WTC11 (cell line): ENCODE results near the gene TUBGCP6. TPM values are rescaled to one million over a fixed set of nuclear protein-coding genes. Genes with fewer than 3 reads are reported as not detected.

ENCODE experiments used
- ATAC-seq: fragments of 200-7000 bp; cut with Tn5 transposase; 2 replicates; pipeline ENCODE4 v1.10.0; 2021; ENCODE audit warnings: mild to moderate bottlenecking, moderate library complexity
- CTCF ChIA-PET: fragments of 300-600 bp; sonication (Branson Sonifier 250); formaldehyde crosslinking; loops from one replicate; lab custom pipeline; 2021; ENCODE audit warnings: antibody characterized with exemption; lab: Charles Lee
- POLR2A ChIA-PET: fragments of 350-600 bp; sonication (Branson Sonifier 250); formaldehyde crosslinking; loops from one replicate; lab custom pipeline; 2021; ENCODE audit warnings: antibody characterized with exemption; lab: Charles Lee
- DNase-seq: peaks from one replicate; pipeline ENCODE4 v3.0.0; 2021; ENCODE audit warnings: low spot score
- H3K27ac Mint-ChIP-seq: 2 replicates; pipeline ENCODE4 v1.8.0; 2021; ENCODE audit warnings: mixed read lengths
- H3K27me3 Mint-ChIP-seq: 2 replicates; pipeline ENCODE4 v1.8.0; 2021; ENCODE audit warnings: low read depth, mild to moderate bottlenecking, moderate library complexity, mixed read lengths
- H3K36me3 Mint-ChIP-seq: 2 replicates; pipeline ENCODE4 v1.8.0; 2021; ENCODE audit warnings: mixed read lengths
- H3K4me1 Mint-ChIP-seq: 2 replicates; pipeline ENCODE4 v1.8.0; 2022; ENCODE audit warnings: mixed read lengths
- H3K4me3 Mint-ChIP-seq: 2 replicates; pipeline ENCODE4 v1.8.0; 2021; ENCODE audit warnings: mild to moderate bottlenecking, moderate library complexity, mixed read lengths
- H3K9me3 Mint-ChIP-seq: 2 replicates; pipeline ENCODE4 v1.8.0; 2021; ENCODE audit warnings: mixed read lengths
- ARID4B ChIP-seq: sonication (generic); formaldehyde crosslinking; IDR thresholded peaks from 2 replicates; pipeline ENCODE4 v1.8.0; 2023; ENCODE audit warnings: missing genetic modification reagents, mild to moderate bottlenecking, borderline replicate concordance
- GABPB1 ChIP-seq: sonication (generic); formaldehyde crosslinking; IDR thresholded peaks from 2 replicates; pipeline ENCODE4 v1.8.1; 2023; ENCODE audit warnings: mild to moderate bottlenecking, missing genetic modification reagents
- IRF2 ChIP-seq: sonication (generic); formaldehyde crosslinking; IDR thresholded peaks from 2 replicates; pipeline ENCODE4 v1.8.0; 2022; ENCODE audit warnings: low read depth, missing genetic modification reagents, borderline replicate concordance
- JAZF1 ChIP-seq: fragments of 250-450 bp; sonication (Bioruptor Pico); IDR thresholded peaks from 2 replicates; pipeline ENCODE4 v1.9.0; 2021; ENCODE audit warnings: moderate library complexity, mild to moderate bottlenecking, inconsistent platforms
- KAT7 ChIP-seq: sonication (generic); formaldehyde crosslinking; IDR thresholded peaks from 2 replicates; pipeline ENCODE4 v1.8.1; 2023; ENCODE audit warnings: missing genetic modification reagents, mild to moderate bottlenecking, borderline replicate concordance
- NFATC4 ChIP-seq: fragments of 250-450 bp; sonication (Bioruptor Pico); IDR thresholded peaks from 2 replicates; pipeline ENCODE4 v1.9.0; 2021; ENCODE audit warnings: mild to moderate bottlenecking
- NFE2L1 ChIP-seq: sonication (generic); formaldehyde crosslinking; IDR thresholded peaks from 2 replicates; pipeline ENCODE4 v1.8.1; 2023; ENCODE audit warnings: missing genetic modification reagents
- PRRX2 ChIP-seq: fragments of 250-450 bp; sonication (Bioruptor Pico); IDR thresholded peaks from 2 replicates; pipeline ENCODE4 v1.8.0; 2021; ENCODE audit warnings: mild to moderate bottlenecking
- TEAD1 ChIP-seq: sonication (generic); formaldehyde crosslinking; IDR thresholded peaks from 2 replicates; pipeline ENCODE4 v1.8.0; 2022; ENCODE audit warnings: mild to moderate bottlenecking, missing genetic modification reagents
- ZBTB43 ChIP-seq: sonication (generic); formaldehyde crosslinking; IDR thresholded peaks from 2 replicates; pipeline ENCODE4 v1.8.1; 2023; ENCODE audit warnings: mild to moderate bottlenecking, missing genetic modification reagents
- ZNF219 ChIP-seq: sonication (generic); formaldehyde crosslinking; IDR thresholded peaks from 2 replicates; pipeline ENCODE4 v1.8.0; 2023; ENCODE audit warnings: missing genetic modification reagents, mild to moderate bottlenecking, borderline replicate concordance
- ZNF317 ChIP-seq: sonication (generic); formaldehyde crosslinking; IDR thresholded peaks from 2 replicates; pipeline ENCODE4 v1.8.1; 2023; ENCODE audit warnings: low read depth, mild to moderate bottlenecking, moderate library complexity, missing genetic modification reagents, borderline replicate concordance
- ZNF512 ChIP-seq: sonication (generic); formaldehyde crosslinking; IDR thresholded peaks from 2 replicates; pipeline ENCODE4 v1.8.1; 2022; ENCODE audit warnings: missing genetic modification reagents, borderline replicate concordance
- ZSCAN18 ChIP-seq: fragments of 250-450 bp; sonication (Bioruptor Pico); IDR thresholded peaks from 2 replicates; pipeline ENCODE4 v2.1.2; 2022; ENCODE audit warnings: mild to moderate bottlenecking, moderate library complexity
- total RNA-seq: library from RNA; stranded (reverse); gene quantifications from 3 replicates; pipeline ENCODE4 v1.2.3, GENCODE V29; 2021
- TF ChIP-seq, protein P1 (sequence below): sonication (generic); formaldehyde crosslinking; IDR thresholded peaks from 2 replicates; pipeline ENCODE4 v1.8.0; 2023; ENCODE audit warnings: missing genetic modification reagents
- TF ChIP-seq, protein P2 (sequence below): sonication (generic); formaldehyde crosslinking; IDR thresholded peaks from 2 replicates; pipeline ENCODE4 v1.8.1; 2023; ENCODE audit warnings: mild to moderate bottlenecking, missing genetic modification reagents, moderate library complexity
- TF ChIP-seq, protein P3 (sequence below): sonication (generic); formaldehyde crosslinking; IDR thresholded peaks from 2 replicates; pipeline ENCODE4 v1.8.0; 2023; ENCODE audit warnings: mild to moderate bottlenecking, missing genetic modification reagents

Gene TUBGCP6
- total RNA-seq, 1 experiment from 2014 or later, result 45.4 TPM

DNA sequence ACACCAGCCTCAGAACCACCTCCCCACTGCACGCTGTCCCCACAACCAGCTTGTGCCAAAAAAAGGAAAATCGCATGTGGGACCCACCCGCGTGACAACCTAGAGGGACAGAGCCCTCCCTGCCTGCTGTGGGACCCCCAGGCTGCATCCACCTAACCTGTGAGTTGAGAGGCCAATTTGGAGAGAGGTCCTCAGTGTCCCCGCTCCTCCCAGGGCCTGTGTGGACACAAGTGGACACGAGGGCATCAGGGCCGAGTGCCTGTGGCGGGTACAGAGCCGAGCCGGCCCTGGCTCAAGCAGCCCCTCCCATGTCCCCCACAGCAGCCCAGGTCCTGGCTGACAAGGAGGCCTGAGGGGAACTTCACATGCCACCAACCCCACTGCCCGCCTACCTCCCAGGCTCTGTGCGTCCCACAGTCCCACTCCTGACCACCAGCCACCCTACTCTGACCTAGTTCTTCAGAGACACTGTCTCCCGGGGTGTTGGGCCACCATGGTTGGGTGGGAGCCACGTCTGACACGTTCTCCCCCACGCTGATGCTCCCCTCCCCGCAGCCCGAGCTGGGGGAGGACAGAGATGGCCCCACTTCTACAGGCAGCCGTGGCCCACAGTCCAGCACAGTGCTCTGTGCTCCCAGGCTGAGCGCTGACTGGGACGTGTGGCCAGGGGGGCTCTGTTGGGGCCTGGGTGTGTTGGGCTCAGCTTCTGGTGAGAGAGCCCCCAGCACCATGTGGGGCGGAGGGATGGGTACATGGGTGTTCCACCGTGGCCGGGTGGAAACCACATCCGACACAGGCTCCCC, 24.8 kb downstream of the TUBGCP6 start:
- ATAC-seq (no peak), DNase-seq (no peak)
- no peak overlapping the region for H3K4me3 Mint-ChIP-seq
- ChIA-PET POLR2A (no interaction called here), CTCF (no interaction called here)
- no peak overlapping the region for H3K27ac Mint-ChIP-seq
- H3K27me3 Mint-ChIP-seq, result no peaks in the 10 kb centered on the region
- H3K36me3 Mint-ChIP-seq, result peaks cover 36% of the 10 kb centered on the region
- H3K9me3 Mint-ChIP-seq, result no peaks in the 10 kb centered on the region
- TF ChIP-seq TEAD1 (CRISPR knock-in tag), result no peak
- no peak for TF ChIP-seq IRF2
- no peak for TF ChIP-seq ZNF219 (CRISPR knock-in tag)
- TF ChIP-seq ZSCAN18, result no peak
- peaks cover 5% of the 10 kb centered on the region; the same call in 1 of the 2 replicates for H3K4me1 Mint-ChIP-seq

GRCh38 chr22:50218996-50219727, 25.7 kb downstream of the TUBGCP6 start:
- Mint-ChIP-seq H3K36me3 (peaks cover 38% of the 10 kb centered on the region), H3K27me3 (no peaks in the 10 kb centered on the region), H3K9me3 (no peaks in the 10 kb centered on the region), H3K4me3 (no peak overlapping the region), H3K4me1 (peaks cover 5% of the 10 kb centered on the region; the same call in 1 of the 2 replicates), H3K27ac (no peak overlapping the region)
- ChIA-PET POLR2A (no interaction called here), CTCF (interaction anchor here (0.6 to 1.8 kb wide), 5 partner anchors 11 to 147 kb away, joined by 3 to 7 read pairs (median 3); partner anchors contain the start of gene HDAC10)
- ATAC-seq (peak; percentile 81), DNase-seq (peak; percentile 64)
- TF ChIP-seq PRRX2, result no peak
- TF ChIP-seq JAZF1 (CRISPR knock-in tag), result no peak
- TF ChIP-seq, protein P1, sequence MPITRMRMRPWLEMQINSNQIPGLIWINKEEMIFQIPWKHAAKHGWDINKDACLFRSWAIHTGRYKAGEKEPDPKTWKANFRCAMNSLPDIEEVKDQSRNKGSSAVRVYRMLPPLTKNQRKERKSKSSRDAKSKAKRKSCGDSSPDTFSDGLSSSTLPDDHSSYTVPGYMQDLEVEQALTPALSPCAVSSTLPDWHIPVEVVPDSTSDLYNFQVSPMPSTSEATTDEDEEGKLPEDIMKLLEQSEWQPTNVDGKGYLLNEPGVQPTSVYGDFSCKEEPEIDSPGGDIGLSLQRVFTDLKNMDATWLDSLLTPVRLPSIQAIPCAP (CRISPR knock-in tag), result no peak
- no peak for TF ChIP-seq ZNF317
- no peak for TF ChIP-seq ZSCAN18
- no peak for TF ChIP-seq NFATC4
- TF ChIP-seq, protein P2, sequence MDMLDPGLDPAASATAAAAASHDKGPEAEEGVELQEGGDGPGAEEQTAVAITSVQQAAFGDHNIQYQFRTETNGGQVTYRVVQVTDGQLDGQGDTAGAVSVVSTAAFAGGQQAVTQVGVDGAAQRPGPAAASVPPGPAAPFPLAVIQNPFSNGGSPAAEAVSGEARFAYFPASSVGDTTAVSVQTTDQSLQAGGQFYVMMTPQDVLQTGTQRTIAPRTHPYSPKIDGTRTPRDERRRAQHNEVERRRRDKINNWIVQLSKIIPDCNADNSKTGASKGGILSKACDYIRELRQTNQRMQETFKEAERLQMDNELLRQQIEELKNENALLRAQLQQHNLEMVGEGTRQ, result peak; percentile 86
- TF ChIP-seq, protein P3, sequence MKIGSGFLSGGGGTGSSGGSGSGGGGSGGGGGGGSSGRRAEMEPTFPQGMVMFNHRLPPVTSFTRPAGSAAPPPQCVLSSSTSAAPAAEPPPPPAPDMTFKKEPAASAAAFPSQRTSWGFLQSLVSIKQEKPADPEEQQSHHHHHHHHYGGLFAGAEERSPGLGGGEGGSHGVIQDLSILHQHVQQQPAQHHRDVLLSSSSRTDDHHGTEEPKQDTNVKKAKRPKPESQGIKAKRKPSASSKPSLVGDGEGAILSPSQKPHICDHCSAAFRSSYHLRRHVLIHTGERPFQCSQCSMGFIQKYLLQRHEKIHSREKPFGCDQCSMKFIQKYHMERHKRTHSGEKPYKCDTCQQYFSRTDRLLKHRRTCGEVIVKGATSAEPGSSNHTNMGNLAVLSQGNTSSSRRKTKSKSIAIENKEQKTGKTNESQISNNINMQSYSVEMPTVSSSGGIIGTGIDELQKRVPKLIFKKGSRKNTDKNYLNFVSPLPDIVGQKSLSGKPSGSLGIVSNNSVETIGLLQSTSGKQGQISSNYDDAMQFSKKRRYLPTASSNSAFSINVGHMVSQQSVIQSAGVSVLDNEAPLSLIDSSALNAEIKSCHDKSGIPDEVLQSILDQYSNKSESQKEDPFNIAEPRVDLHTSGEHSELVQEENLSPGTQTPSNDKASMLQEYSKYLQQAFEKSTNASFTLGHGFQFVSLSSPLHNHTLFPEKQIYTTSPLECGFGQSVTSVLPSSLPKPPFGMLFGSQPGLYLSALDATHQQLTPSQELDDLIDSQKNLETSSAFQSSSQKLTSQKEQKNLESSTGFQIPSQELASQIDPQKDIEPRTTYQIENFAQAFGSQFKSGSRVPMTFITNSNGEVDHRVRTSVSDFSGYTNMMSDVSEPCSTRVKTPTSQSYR (CRISPR knock-in tag), result no peak
- no peak for TF ChIP-seq ZNF512 (CRISPR knock-in tag)
- no peak for TF ChIP-seq ZBTB43 (CRISPR knock-in tag)
- no peak for TF ChIP-seq KAT7
- TF ChIP-seq ARID4B (CRISPR knock-in tag), result no peak
- no peak for TF ChIP-seq GABPB1 (CRISPR knock-in tag)
- TF ChIP-seq NFE2L1, result no peak
